GM19035 (cell line): ENCODE results near the gene IGSF21.
"Not testable (repeated sequence)": the region's sequence is repeated elsewhere in the genome, so short reads cannot be mapped to it uniquely, and the experiment has no call there.

Source experiments
- ATAC-seq: cut with Tn5 transposase; IDR thresholded peaks from one replicate; pipeline ENCODE4 v1.9.1; 2021; ENCODE audit not compliant: unreplicated experiment

The IGSF21 gene

GRCh38 chr1:18144916-18145647 lies 37.5 kb downstream of the IGSF21 start:
- ATAC-seq, result no peak

GRCh38 chr1:18145851-18146618 lies 38.4 kb downstream of the IGSF21 start:
- ATAC-seq, result no peak

GRCh38 chr1:18146886-18147285 lies 39.3 kb downstream of the IGSF21 start:
- ATAC-seq, result no peak

GRCh38 chr1:18147672-18148071 lies 40.1 kb downstream of the IGSF21 start:
- ATAC-seq, result no peak

- ATAC-seq, result no peak
These were observed 40.9 kb downstream of the IGSF21 start for GRCh38 chr1:18148461-18148860.

- ATAC-seq, result no peak
These were observed 41.5 kb downstream of the IGSF21 start for GRCh38 chr1:18149027-18149641.

GRCh38 chr1:18151436-18152122 lies 44.0 kb downstream of the IGSF21 start:
- no peak for ATAC-seq

GRCh38 chr1:18154430-18155194 lies 47.0 kb downstream of the IGSF21 start:
- ATAC-seq, result no peak

GRCh38 chr1:18155881-18156385 lies 48.3 kb downstream of the IGSF21 start:
- ATAC-seq, result no peak

GRCh38 chr1:18157352-18157751 lies 49.8 kb downstream of the IGSF21 start:
- ATAC-seq, result no peak

GRCh38 chr1:18157968-18158367 lies 50.4 kb downstream of the IGSF21 start:
- ATAC-seq, result no peak

- ATAC-seq, result no peak
These were observed 51.1 kb downstream of the IGSF21 start for GRCh38 chr1:18158714-18159113.

- no peak for ATAC-seq
These were observed 52.8 kb downstream of the IGSF21 start for GRCh38 chr1:18160290-18160942.

- ATAC-seq, result no peak
These were observed 54.1 kb downstream of the IGSF21 start for GRCh38 chr1:18161690-18162089.

- not testable (repeated sequence) for ATAC-seq
These were observed 58.0 kb downstream of the IGSF21 start for GRCh38 chr1:18165640-18166039.

- no peak for ATAC-seq
These were observed 58.7 kb downstream of the IGSF21 start for GRCh38 chr1:18166341-18166740.

- ATAC-seq, result no peak
These were observed 59.3 kb downstream of the IGSF21 start for GRCh38 chr1:18166929-18167328.

- no peak for ATAC-seq
These were observed 62.8 kb downstream of the IGSF21 start for GRCh38 chr1:18170444-18170843.

GRCh38 chr1:18174037-18174436 lies 66.4 kb downstream of the IGSF21 start:
- ATAC-seq, result no peak

- no peak for ATAC-seq
These were observed 67.5 kb downstream of the IGSF21 start for GRCh38 chr1:18175051-18175450.
